Dermis blood vessel endothelial cell (primary cell): ENCODE measurements around the gene SIRT2. TPM values are rescaled to one million over a fixed set of nuclear protein-coding genes. Genes with fewer than 3 reads are reported as not detected.

Source experiments
- DNase-seq: peaks from one replicate; pipeline ENCODE4 v3.0.0; 2010
- total RNA-seq: library from RNA; depleted of rRNA; stranded (reverse); fragments of >200 nt; gene quantifications from 2 replicates; pipeline ENCODE4 v1.2.3, GENCODE V29; 2014

Gene SIRT2
- total RNA-seq, 1 donor from 2014 or later: 122 TPM

GRCh38 chr19:38920602-38921419, 21.4 kb upstream of the SIRT2 start:
- DNase-seq: no peak

DNA sequence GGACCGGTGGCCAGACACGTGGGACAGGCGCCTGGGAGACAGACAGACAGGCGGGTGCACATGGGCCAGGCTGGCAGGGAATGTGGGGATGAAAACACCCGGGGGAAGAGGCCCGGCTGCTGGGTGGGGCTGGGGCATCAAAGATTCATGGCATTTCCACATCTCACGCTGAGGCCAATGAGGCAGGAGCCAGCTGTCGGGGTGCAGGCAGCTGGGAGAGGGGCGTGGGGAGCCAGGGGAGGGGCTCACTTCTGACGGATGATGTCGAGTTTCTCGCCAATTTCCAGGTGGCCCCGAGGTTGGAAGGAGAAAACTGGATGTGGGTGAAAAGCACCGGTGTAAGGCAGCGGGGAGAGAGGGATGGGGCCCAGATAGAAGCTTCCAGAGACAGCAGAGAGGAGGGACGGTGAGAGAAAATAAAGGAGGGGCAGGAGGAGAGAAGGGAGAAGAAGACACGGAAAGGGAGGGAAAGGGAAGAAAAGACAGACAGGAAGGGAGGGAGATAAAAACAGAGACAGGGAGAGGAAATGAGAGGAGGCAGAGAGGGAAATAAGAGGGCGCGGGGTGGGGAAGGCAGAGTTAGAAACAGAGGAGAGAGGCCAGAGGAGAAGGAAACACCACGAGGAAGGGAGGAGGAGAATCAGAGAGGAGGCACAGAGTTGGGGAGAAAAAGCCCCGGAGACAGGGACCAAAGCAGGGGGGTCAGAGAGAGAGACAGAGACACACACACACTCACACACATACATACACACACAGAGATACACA, 20.6 kb upstream of the SIRT2 start:
- DNase-seq: no peak

DNA sequence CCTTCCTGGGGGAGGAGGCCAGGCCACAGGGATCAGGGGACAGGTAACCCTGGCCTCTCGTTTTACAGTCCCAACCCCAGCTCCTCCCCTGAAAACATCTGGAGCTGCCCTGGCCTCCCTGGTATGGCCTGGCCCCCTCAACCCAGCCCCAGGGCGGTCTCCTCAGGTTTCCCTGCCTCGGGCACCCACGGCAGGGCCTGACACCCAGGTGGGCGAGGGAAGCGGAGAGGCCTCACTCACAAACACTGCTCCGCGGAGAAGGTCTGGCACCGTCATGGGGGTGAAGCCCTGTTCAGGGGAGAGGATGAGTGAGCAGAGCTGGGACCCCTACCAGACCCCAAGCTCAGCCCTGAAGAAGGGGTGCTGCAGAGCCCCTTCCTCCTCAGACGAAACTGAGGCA, 19.1 kb upstream of the SIRT2 start:
- DNase-seq: no peak

DNA sequence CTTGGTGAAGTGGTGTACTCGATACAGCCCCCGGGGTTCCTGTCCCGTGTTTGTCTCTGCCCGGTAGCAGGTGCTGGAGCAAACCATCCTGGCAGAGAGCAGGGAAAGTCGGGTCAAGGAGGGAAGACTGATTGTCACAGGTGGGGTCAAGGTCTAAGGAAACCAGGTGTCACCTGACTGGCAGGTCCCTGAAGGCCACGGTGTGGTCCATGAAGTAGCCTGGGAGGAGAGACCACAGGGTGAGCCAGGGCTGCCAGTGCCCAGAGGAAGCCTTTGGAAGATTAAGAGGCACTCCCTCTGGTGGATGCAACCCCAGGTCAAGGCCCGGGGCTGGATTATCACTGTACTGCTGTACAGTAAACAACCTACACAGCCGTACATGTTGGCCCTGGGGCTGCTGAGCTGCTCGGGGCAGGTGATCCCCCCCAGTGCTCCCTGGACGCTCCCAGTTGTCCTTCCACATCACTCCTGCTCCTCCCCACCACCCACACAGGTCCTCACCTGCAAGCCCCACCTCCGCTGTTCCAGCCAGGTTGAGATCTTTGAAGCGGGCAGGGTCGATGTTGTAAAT, 18.6 kb upstream of the SIRT2 start:
- peak; percentile 27 for DNase-seq

- DNase-seq: no peak
Observed at GRCh38 chr19:38917516-38917915, 18.1 kb upstream of the SIRT2 start.

- DNase-seq: no peak
Observed at GRCh38 chr19:38915329-38916321, 16.2 kb upstream of the SIRT2 start.

GRCh38 chr19:38913958-38914357, 14.5 kb upstream of the SIRT2 start:
- DNase-seq: no peak

DNA sequence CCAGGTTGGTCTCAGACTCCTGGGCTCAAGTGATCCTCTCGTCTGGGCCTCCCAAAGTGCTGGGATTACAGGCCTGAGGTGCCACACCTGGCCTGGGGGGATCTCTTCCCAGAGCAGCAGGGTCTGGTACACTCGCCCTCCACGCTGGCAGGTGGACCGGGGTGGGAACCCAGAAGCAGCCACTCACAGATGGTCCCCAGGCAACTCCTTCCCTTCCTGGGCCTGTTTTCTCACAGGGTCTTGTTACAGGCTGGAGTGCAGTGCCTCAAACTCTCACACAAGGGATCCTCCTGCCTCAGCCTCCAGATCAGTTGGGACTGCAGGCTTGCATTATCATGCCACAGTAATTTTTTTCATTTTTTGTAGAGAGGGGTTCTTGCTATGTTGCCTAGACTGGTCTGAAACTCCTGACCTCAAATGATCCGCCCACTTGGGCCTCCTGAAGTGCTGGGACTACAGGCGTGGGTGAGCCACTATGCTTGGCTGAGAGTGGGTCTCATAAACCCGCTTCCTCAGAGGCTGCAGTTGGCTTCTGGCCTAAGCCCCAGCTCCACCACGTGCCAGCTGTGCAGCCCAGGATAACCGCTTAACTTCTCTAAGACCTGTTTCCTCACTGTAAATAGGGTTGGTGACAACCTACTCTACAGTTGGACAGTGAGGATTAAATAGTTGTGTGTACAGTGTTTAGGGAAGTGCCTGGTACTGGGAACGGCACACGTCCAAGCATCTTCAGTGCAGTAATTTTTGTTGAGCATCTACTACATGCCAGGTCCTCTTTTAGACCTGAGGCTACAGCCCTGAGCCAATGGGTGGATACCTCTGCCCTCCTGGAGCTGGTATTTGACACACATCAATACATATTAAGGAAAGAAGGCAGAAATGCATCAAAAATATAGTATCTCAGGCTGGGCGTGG, 13.4 kb upstream of the SIRT2 start:
- no peak for DNase-seq

DNA sequence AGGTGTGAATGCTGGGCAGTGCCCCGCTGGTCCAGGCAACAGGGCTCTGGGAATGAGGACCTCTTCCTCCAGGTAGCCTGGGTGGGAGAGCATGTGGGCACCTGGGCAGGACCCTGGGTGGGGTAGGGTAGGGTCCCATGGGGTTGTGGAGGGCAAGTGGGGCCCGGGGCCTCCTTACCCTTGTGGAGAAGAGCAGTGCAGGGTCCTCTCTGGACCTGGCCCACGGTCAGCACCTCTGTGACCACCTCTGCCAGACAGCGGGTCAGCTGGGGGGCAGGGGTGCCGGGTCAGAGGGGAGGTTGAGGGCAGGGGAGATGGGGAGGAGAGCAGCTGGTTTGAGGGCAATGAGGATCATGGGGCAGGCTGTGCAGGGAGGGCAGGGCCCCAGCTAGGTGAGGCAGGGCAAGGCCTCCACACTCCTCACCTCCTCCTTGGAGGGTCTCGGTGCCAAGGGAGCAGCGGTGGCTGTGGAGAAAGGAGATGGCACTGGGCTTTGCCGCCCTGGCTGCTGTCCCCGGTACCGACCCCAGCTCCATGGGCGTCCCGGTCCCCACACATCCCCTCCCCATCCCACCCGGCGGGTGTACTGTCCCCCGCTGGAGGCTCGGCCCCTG, 12.1 kb upstream of the SIRT2 start:
- DNase-seq: no peak

GRCh38 chr19:38910488-38910887, 11.1 kb upstream of the SIRT2 start:
- DNase-seq: no peak

- no peak for DNase-seq
Observed at GRCh38 chr19:38908911-38909310, 9.5 kb upstream of the SIRT2 start.

- no peak for DNase-seq
Observed at GRCh38 chr19:38907670-38908069, 8.3 kb upstream of the SIRT2 start.

DNA sequence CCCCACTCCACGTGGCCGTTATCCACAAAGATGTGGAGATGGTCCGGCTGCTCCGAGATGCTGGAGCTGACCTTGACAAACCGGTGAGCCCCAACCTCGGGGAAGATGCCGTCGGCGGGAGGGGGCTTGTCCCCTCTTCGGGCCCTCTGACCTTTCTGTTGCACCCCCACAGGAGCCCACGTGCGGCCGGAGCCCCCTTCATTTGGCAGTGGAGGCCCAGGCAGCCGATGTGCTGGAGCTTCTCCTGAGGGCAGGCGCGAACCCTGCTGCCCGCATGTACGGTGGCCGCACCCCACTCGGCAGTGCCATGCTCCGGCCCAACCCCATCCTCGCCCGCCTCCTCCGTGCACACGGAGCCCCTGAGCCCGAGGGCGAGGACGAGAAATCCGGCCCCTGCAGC, 7.8 kb upstream of the SIRT2 start:
- DNase-seq: no peak

- DNase-seq: no peak
Observed at GRCh38 chr19:38905620-38906019, 6.2 kb upstream of the SIRT2 start.

GRCh38 chr19:38904581-38905539, 5.4 kb upstream of the SIRT2 start:
- no peak for DNase-seq

- DNase-seq: no peak
Observed at GRCh38 chr19:38901683-38902082, 2.3 kb upstream of the SIRT2 start.

DNA sequence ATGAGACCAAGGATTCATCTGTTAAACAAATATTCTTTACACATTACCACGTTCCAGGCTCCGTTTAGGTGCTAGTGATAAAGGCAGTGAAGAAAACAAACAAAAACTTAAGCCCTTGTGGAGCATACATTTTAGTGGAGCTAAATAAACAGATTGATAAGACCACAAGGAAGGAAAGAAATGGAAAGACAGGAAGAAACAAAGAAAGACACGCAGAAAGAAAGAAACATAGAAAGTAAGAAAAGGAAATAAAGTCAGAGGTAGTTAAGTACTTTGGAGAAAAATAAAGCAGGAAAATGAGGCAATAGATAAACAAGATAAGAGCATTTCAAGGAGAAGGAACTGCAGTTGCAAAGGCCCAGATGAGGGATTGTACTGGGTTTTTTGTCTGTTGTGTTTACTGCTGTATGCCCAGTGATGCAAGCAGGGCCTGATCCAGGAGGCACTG, 1.3 kb upstream of the SIRT2 start:
- DNase-seq: peak; percentile 11

DNA sequence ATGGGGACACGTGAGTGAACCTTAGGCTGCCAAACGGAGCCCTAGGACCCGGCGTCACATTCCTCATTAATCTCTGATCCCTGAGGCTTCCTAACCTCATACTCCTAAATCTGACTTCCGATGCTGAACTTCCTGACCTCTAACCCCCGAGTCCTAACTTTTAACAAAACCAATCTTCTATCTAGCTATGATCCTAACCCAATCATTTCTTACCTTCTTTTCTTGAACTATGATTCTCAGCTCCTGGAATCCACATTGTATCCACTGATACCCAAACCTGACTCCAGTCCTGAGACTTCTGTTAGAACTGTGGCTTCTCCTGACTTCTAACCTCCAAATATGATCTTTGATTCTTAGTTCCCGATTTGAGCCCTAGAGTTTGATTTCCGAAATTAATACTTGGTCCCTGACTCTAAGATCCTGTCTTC, 798 bp upstream of the SIRT2 start:
- DNase-seq: peak; percentile 79

- DNase-seq: peak; percentile 45
Observed at GRCh38 chr19:38898788-38899446, 501 bp downstream of the SIRT2 start.
